Stimulated activated CD8-positive, alpha-beta memory T cell treated with anti-CD3 and anti-CD28 coated beads, Interleukin-15, amount 100 ng/mL, for 4 hours (primary cell): Measurements from ENCODE around the gene MKKS.
"Not testable (repeated sequence)": the region's sequence is repeated elsewhere in the genome, so short reads cannot be mapped to it uniquely, and the experiment has no call there.

Experiments
- DNase-seq, 2 donors: peaks; one replicate each; pipeline ENCODE4 v3.0.0-alpha.2; 2020; ENCODE audit warnings: low read depth in 2 of 2

The MKKS gene

DNA sequence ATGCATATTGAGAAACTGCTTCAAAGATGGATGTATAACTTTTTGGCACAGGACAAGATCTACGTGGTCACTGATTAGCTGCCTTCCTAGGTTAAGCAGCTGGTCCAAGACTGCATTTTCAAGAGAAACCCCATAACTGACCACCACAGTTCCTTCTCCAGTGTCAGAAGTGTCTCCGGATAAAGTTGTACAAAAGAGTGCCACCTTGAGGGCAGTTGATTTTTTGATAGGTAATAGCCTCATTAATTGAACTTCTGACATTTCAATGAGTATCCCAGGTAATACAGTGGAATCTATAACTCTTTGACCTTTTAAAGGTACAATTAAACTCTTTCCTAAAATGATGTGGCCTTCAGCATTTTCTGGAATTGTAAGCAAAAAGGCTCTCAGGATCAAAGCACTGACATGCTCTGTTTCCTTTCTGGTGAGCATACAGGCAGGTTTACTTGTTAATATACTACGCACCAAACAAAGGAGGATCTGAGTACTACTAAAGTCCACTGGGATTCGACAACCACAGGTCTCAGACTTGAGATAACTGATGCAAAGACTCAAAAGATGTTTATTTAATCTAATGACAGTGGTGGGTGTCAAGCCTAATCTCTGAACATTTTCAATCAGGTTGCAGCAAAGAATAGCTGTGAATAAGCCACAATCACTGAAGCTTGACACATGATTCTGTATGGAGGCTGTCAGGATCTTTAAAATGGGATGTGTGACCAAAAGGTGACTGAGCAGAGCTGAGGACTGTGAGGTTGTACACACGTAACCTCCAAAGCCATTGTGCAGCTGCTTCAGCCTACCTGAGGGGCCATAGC, 21.2 kb downstream of the MKKS start:
- DNase-seq: no peak

DNA sequence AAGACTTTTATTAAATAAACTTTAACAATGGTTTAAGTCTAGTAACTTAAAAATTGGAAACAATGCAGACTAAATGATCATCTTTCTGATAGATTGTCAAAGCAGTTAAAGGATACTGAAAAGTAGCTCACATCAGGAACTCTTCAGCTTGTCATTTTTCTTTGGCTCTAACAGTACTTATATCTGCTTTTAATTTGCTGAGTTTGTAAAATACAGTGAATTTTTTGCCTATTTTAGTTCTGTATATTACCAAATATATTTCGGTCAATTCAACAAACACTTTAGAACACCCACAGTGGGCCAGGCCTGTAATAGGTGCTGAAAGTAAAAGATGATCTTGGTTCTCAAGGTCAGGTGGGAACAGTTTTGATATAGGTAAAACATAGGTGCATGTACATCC, 22.3 kb downstream of the MKKS start:
- no peak for DNase-seq

DNA sequence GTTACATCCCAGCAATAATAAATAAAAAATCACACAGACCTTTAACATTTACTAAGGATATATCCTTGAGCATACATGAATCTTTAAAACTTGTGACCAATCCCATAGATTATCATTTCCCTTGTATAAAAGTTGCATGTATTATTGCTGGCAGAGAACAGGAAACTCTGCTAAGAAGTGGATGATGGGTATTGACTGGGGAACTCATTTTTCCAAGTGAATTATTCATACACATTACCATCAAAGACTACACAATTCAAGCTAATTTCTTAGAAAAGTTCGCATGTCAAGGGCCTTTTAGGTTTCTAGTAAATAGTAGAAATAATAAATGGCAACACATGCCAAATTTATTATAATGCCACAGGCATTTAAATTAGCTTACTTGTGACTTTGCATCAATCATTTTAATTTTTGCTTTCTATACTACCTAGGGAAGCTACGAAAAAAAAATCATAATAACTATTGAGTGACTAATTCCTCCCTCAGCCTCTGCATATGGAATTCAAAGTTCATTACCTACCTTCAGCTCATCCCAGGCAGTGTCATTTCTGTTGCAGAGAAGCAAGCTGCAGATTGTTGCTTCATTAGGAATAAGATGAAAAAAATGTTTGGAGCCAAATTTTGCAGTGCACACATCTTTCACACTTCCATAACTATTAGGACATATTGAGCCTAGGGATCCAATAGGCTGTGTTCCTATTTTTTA, 25.8 kb downstream of the MKKS start:
- no peak for DNase-seq

DNA sequence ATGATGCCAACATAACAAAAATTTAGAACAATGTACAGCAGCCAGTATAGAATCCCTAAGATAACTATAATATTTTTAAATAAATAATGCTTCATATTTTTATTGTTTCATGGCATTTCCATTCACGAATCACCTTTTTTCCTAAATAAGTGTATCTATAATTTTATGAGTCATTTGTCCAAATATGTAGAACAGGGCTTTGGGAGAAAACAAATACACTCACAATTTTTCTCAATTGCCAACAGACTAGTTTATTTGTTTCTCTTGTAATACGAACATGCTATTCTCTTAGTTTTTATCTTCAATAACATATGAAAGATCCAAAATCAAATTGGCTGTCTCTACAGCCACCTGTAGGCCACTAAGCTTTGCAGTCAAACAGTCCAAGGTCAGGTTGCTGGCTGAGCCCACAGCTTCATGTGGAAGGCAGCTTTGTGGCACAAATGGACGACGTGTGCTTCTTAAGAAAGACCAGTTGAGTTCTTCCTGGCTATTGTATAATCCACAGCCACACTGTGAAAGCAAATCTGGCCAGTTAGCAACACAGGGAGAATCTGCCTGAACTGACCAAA, 29.0 kb downstream of the MKKS start:
- no peak for DNase-seq

DNA sequence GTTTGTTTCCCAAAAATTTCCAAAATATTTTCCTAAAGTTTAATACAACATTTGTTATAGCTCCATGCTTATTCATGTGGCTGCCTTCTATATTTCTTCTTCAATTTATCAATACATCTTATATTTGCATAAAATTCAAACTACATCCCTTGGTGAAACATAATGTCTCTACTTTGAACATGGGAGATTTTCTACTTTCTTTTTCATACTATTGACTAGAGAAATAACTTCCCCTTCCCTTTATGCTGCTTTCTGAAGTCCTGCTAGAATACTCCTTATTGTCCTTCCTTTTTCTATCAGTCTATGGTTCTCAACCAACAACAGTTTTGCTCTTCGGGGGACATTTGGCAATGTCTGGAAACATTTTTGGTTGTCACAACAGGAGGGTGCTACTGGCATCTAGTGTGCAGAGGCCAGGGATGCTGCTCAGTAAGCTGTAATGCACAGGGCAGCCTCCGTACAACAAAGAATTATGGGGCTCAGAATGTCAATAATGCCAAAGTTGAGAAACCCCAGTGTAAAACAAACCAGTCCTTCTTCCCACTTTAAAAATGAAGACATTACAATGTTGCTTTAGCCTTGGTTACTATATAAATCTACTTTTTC, 29.9 kb downstream of the MKKS start:
- DNase-seq: no peak

DNA sequence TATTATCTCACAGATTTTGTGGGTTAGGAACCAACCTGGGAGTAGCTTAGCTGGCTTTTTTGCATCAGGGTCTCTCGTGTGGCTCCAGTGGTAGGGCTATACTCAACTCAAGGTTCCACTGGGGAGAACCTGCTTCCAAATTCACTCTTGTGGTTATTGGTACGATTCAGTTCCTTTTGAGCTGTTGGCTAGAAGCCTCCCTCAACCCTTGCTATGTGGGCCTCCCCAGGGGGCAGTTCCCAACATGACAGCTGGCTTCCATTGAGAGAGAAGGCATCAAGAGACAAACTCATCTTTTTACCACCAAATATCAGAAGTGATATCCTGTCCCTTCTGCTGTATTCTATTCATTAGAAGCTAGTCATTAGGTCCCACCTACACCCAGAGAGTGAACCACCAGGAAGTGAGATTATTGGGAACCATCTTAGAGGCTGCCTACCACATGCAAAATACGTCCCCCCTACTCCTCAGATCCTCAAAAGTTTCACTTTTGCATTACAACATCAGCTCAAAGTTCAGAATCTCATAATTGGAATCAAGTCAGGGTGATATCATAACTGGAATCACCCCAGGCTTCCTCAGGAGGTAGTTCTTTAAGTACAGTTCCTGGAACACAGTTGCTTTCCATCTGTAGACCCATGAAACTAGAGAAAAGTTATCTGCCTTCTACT, 30.9 kb downstream of the MKKS start:
- DNase-seq: no peak

DNA sequence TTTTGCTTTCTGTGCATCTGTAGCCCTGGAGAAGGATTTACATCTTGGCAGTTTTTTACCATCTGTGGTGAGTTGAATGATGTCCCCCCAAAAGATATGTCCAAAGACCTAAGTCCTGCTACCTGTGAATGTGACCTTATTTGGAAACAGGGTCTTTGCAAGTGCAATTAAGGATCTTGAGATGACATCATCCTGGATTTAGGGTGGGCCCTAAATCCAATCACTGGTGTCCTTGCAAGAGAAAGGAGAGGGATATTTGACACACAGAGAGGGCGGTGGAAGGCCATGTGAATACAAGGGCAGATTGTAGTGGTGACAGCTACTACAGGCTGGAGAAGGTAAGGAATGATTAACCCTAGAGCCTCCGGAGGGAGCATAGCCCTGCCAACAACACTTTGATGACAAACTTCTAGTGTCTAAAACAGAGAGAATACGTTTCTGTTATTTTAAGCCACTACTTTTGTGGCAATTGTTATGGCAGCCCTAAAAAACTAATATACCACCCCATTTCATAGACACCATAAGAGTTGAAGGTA, 35.1 kb downstream of the MKKS start:
- no peak for DNase-seq

DNA sequence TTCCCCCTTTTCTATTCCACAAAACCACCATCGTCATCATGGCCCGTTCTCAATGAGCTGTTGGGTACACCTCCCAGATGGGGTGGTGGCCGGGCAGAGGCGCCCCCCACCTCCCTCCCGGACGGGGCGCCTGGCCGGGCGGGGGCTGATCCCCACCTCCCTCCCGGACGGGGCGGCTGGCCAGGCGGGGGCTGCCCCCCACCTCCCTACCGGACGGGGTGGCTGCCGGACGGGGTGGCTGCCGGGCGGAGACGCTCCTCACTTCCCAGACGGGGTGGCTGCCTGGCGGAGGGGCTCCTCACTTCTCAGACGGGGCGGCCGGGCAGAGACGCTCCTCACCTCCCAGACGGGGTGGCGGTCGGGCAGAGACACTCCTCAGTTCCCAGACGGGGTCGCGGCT, 39.3 kb downstream of the MKKS start:
- not testable (repeated sequence) for DNase-seq

DNA sequence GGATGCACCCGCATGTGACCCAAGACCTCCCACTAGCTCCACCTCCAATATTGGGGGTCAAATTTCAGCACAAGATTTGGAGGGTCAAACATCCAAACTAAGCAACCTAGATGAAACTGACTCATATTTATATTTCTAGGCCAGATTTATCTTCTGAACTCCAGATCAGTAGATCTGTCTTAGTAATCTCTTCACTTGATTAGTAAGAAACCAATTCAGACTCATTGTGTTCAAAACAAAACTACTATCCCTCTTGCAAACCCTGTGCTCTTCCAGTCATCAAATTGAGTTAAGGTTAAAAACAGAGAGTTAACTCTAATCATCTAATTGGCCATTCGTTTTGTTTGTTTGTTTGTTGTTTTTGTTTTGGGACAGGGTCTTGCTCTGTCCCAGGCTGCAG, 43.3 kb downstream of the MKKS start:
- DNase-seq: no peak

DNA sequence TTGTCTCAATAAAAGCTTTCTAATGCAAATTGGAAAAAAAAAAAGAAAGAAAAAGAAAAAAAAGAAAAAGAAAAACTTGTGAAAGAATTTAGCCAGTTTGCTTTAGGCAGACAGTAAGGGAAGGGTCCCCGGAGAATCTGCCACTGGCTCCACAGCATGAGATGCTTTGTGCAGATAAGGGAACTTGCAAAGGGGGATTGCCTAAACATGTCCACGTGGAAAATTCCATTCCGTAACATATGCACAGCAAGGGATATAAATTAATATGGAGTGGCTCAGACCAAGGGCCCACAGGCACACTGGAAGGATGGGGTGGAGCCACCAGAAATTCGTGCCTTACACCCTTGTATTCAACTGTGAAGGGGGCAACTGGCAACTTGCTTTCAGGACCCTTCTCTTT, 45.4 kb downstream of the MKKS start:
- DNase-seq: no peak

DNA sequence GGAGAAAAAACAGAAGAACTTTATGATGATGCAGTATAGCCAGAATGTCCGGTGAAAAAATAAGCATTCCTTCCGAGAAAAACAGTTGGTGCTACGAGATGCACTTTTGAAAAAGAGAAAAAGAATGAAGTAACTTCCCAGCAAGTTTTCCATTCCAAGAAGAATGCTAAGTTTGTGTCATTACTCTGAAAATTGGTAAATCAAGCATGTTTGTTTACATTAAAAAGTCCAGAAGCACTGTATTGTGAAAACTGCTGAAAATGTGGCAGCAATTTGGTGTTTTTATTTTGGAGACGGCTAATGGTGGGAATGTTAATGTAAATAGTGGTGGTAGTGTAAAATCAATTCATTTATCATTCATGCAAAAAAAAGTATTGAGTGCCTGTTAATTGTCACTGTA, 46.3 kb downstream of the MKKS start:
- DNase-seq: no peak

DNA sequence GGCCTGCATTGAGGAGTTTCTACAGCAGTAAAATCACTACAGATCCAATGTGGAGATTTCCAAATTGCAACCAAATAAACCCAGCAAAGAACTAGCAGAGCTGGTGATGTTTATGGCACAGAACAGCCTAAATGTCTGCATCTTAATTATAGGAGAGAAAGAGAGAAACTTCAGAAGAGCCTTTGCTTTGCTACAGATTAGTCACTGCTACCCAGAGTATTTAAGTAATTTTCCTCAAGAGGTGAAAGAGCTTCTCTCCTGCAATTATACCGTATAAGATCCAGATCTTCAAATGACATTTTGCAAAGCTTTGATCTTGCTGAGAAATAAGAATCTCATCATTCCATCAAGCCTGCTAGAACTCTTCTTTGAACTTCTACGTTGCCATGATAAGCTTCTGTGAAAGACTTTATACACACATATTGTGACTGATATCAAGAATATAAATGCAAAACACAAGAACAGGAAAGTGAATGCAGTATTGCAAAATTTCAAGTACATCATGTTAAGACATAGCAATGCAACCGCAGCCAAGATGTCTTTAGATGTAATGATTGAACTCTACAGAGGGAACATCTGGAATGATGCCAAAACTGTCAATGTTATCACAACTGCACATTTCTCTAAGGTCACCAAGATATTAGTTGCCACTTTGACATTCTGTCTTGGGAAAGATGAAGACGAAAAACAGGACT, 48.0 kb downstream of the MKKS start:
- no peak for DNase-seq

DNA sequence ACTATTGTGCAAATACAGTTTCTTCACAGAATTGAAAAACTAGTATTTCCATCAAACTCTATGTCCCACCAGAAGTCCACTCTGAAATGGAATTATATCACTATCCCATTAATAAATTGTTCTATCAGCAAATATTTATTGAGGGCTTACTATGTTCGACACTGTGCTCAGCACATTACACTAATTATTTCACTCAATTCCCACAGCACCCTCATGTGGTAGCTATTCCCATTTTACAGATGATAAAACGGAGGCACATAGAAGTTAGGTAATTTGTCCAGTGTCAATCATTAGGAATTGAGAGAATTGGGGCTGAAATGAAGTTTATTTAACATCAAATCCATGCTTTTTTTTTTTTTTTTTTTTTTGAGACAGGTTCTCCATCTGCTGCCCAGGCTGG, 52.5 kb downstream of the MKKS start:
- no peak for DNase-seq

DNA sequence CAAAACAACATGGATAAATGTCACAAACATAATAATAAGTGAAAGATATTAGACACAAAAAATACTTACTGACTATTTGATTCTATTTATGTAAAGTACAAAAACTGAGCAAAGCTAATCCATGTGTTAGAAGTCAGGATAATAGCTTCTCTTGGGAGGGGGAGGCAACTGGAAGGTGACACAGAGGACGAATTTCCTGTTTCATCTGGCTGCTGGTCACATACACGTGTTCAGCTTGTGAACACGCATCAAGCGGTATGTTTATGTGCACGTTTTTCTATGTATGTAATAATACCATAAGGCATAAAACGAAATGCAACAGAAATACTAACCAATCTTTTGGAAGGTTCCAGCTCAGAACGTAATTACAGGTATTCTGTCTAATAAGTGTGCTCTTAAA, 54.3 kb downstream of the MKKS start:
- DNase-seq: no peak

DNA sequence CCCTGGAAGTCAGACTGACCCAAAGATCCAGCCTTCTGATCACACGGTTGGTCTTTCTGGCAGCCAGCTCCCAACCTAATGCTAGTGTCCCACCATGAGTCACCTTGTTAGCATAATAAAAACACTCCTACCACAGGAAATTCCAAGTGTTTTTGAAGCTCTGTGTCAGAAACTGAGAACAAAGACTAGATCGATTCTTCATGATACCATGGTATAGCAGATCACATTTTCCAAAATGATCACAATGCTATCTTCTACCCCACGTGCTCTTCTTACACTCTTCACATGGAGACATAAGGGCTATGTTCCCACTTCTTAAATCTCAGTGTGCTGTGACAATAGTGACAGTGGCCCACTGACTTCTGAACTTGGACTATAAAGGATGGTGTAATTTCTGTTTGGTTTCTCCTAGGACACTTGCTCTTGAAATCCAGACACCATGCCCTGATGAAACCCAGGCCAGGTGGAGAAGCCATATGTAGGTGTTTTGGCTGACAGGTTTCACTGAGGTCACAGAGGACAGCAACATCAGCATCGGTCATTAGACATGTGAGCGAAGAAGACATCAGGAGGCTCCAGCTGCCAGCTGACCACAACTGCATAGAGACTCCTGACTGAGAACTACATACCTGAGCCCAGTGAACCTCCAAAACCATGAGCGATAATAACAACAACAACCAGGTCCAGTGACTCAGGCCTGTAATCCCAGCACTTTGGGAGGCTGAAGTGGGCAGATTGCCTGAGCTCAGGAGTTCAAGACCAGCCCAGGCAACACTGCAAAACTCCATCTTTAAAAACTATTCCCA, 57.5 kb downstream of the MKKS start:
- no peak for DNase-seq

DNA sequence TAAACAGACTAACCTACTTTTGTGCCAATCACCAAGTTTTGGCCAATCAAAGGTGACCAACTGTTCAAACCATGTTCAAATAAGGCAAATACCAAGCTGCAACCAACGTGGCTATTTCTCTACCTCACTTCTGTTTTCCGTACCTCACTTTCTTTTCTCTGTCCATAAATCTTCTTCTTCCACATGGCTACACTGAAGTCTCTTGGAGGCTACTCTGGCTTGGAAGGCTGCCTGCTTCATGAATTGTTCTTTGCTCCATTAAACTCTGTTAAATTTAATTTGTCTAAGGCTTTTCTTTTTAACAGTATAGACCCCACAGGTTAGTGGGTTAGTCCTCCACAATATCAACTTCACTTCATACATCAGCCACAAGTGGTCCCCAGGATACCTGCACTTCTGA, 58.8 kb downstream of the MKKS start:
- DNase-seq: no peak

DNA sequence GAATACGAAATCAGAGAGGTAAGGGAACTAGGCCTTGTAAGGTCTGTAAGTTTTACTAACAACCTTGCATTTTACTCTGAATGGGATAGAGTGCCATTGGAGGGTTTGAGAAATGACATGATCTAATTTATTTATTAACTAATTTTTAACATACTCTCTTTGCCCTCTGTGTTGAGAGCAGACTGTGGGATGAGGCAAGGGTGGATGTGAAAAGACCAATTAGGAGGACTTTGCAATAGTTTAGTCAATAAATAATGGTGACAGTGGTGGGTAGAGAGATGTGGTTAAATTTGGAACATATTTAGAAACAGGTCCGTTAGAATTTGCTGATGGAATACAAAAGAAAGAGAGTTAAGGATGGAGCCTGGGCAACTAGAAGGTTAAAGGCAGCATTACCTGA, 60.0 kb downstream of the MKKS start:
- DNase-seq: no peak

DNA sequence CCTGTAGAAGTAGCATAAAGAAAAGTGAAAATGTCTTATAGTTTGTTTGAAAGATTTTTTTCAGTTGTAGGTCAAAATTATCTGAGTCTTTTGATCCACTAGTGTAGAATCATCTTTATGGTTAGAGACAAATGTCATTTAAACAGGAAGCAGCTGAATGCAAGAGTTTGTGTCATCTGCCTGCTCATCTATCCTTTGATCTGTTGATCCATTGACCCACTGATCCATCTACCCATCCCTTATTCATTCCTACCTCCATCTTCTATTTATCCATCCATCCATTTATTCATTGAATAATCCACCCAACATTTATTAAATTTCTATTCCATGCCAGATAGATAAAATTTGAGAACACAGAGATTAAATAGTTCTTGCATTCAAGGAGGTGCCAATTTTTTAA, 62.6 kb downstream of the MKKS start:
- no peak for DNase-seq

DNA sequence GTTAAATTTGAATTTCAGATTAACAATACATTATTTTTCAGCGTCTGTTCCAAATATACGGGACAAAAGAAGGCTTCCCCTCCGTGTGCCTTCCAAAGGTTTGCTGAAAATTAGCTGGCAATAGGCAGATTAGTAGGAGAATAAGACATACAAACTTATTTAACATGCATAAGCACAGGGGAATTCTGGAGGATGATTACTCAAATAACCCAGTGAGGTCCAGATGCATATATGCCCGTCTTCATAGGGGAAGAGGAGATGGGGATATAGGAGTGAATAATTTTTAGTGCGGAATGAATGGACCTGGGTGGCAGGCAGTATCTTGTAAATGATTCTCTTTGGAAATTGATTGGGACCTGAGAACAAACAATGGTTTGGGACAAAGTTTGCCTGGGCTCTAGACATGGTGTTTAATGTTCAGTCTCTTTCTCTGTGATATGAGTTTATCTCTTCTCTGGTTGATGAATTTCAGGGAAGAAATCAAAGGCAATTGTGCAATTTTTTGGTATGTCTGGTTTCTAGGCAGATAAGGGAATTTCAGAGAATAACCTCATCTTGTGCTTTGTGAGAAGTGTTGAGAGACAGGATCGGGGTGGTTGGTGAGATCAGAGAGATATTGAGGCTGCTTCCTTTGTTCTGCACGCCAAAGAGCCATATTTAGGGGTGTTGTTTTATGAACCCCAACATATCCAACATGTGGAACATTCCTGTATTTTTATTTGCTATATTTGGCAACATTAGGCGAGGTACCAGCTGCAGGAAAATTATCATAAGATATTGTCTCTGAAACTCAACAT, 63.7 kb downstream of the MKKS start:
- DNase-seq: no peak

DNA sequence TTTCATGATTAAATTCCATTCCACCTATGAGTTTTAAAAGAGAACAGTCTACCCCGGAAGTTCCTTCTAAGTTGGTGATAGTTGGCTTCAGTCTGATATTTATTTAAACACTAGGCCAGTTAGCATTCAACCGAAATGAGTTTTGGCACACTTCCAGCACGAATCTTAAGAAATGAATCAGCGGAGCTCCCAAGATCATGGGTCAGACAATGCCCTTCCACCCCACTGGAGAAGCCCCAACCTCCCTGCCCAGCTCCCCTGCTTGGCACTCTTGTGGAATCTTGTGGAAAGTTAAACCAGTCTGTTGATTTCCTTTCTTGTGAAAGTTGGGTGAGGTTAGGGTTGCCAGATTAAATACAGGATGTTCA, 64.3 kb downstream of the MKKS start:
- no peak for DNase-seq
